Measurements from ENCODE around the gene OR10K2. TPM values are rescaled to one million over a fixed set of nuclear protein-coding genes. Genes with fewer than 3 reads are reported as not detected.

OR10K2 gene
- total and polyA plus RNA-seq, 2 of the 4 experiments (the other 2 are of a cell fraction) = not detected

- Histone ChIP-seq H4K8ac (ENCODE audit: low read depth in 2 of 2, low read length in 2 of 2) (no peak overlapping the region), H4K91ac (ENCODE audit: insufficient read depth, low read depth, low read length) (no peak overlapping the region), H4K20me1 (ENCODE audit: insufficient read depth, low read length) (no peaks in the 10 kb centered on the region), H2AFZ (replicated peaks; ENCODE audit: low read length, poor library complexity) (no peak overlapping the region), H3K4me3 (ENCODE audit: insufficient read depth, low read depth, low read length) (no peak overlapping the region), H2BK15ac (ENCODE audit: low read depth, low read length) (no peak overlapping the region), H2AK5ac (ENCODE audit: low read depth, low read length) (no peak overlapping the region), H3K9me3 (ENCODE audit: control insufficient read depth, insufficient read depth, low read length) (no peaks in the 10 kb centered on the region; the same call in 1 of the 2 replicates), H2BK5ac (ENCODE audit: low read depth, low read length, poor library complexity, severe bottlenecking) (no peak overlapping the region), H2AK9ac (replicated peaks; ENCODE audit: low read depth, low read length, poor library complexity) (no peak overlapping the region), H2BK20ac (ENCODE audit: low read depth, low read length) (no peak overlapping the region), H3K9me1 (ENCODE audit: insufficient read depth, low read length) (no peaks in the 10 kb centered on the region), H3K79me1 (ENCODE audit: low read depth in 1 of 2, low read length in 2 of 2) (no peaks in the 10 kb centered on the region), H3K18ac (ENCODE audit: low read depth, low read length) (no peak overlapping the region), H3K27me3 (ENCODE audit: control insufficient read depth, insufficient read depth, low read length) (no peaks in the 10 kb centered on the region), H3K36me3 (ENCODE audit: control insufficient read depth, insufficient read depth, low read length) (no peaks in the 10 kb centered on the region), H3K4me2 (ENCODE audit: low read depth, low read length) (no peak overlapping the region), H3K14ac (replicated peaks; ENCODE audit: low read depth, low read length) (no peak overlapping the region), H3K56ac (ENCODE audit: extremely low read depth, insufficient read depth, low read length) (no peak overlapping the region), H3K4ac (ENCODE audit: low read depth, low read length) (no peak overlapping the region), H3K23ac (ENCODE audit: low read depth, low read length) (no peak overlapping the region), H3K27ac (ENCODE audit: insufficient read depth, low read length) (no peak overlapping the region), H3K9ac (ENCODE audit: low read depth, low read length) (no peak overlapping the region), H2BK120ac (ENCODE audit: low read depth, low read length) (no peak overlapping the region), H3K4me1 (ENCODE audit: control insufficient read depth, insufficient read depth, low read length) (no peaks in the 10 kb centered on the region), H4K5ac (ENCODE audit: low read depth, low read length) (no peak overlapping the region)
- no peak for TF ChIP-seq CTCF (conservative IDR thresholded peaks at IDR 0.05; ENCODE audit: low read depth, low read length)
- TF ChIP-seq BHLHE40 (IDR thresholded peaks at IDR 0.05; ENCODE audit: low read depth, low read length) = no peak
- TF ChIP-seq MAZ (IDR thresholded peaks at IDR 0.05; ENCODE audit: borderline replicate concordance, low read depth, low read length) = no peak
- no peak for TF ChIP-seq MAFK (IDR thresholded peaks at IDR 0.05; ENCODE audit: low read depth, low read length)
- TF ChIP-seq, protein P1, sequence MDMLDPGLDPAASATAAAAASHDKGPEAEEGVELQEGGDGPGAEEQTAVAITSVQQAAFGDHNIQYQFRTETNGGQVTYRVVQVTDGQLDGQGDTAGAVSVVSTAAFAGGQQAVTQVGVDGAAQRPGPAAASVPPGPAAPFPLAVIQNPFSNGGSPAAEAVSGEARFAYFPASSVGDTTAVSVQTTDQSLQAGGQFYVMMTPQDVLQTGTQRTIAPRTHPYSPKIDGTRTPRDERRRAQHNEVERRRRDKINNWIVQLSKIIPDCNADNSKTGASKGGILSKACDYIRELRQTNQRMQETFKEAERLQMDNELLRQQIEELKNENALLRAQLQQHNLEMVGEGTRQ (IDR thresholded peaks at IDR 0.05; ENCODE audit: low read depth, low read length) = no peak
- TF ChIP-seq SMC3 (IDR thresholded peaks at IDR 0.05; ENCODE audit: low read depth, low read length) = no peak
- no peak for TF ChIP-seq CHD1 (IDR thresholded peaks at IDR 0.05; ENCODE audit: low read depth, low read length)
- TF ChIP-seq RAD21 (IDR thresholded peaks at IDR 0.05; ENCODE audit: low read length) = no peak
- TF ChIP-seq POLR2A (IDR thresholded peaks at IDR 0.05; ENCODE audit: low read depth, low read length) = no peak
- no peak for TF ChIP-seq CEBPB (IDR thresholded peaks at IDR 0.05; ENCODE audit: low read depth, low read length)
- TF ChIP-seq ELK1 (IDR thresholded peaks at IDR 0.05; ENCODE audit: borderline replicate concordance, low read depth, low read length) = no peak
- no peak for TF ChIP-seq FOS (IDR thresholded peaks at IDR 0.05; ENCODE audit: low read depth, low read length)
- TF ChIP-seq RCOR1 (IDR thresholded peaks at IDR 0.05; ENCODE audit: insufficient replicate concordance, low read length) = no peak
- intact Hi-C loops (cut with micrococcal nuclease) = no loop called here
- ATAC-seq (ENCODE audit: low read depth) (no peak), DNase-seq (no peak)
- dilution Hi-C loops (cut with HindIII; ENCODE audit: low sequenced_read_pairs, unreplicated experiment) = no loop called here
- no TSS peak for BruUV-seq (replicated peaks)
- CTCF ChIA-PET = no interaction called here
- in situ Hi-C loops (cut with MboI; ENCODE audit: low sequenced_read_pairs) = no loop called here
- POLR2A ChIA-PET (ENCODE audit: unreplicated experiment) = no interaction called here
These were observed 1.0 kb downstream of the OR10K2 start for GRCh38 chr1:158425027-158425426.

Data from IMR-90 (cell line).